VCaP (cell line): ENCODE results near the gene ZNF446.
A peak's percentile ranks its signal among the peaks of the same experiment; 100 is the strongest.
"Not testable (repeated sequence)": the region's sequence is repeated elsewhere in the genome, so short reads cannot be mapped to it uniquely, and the experiment has no call there.

ENCODE experiments used
- H3K27ac ChIP-seq: fragments of 450-650 bp; 2 replicates; pipeline ENCODE4 v1.5.1; 2017
- CTCF ChIP-seq: fragments of 450-650 bp; conservative IDR thresholded peaks from 2 replicates; pipeline ENCODE4 v1.5.1; 2017; ENCODE audit warnings: mild to moderate bottlenecking, moderate library complexity

ZNF446 gene

DNA sequence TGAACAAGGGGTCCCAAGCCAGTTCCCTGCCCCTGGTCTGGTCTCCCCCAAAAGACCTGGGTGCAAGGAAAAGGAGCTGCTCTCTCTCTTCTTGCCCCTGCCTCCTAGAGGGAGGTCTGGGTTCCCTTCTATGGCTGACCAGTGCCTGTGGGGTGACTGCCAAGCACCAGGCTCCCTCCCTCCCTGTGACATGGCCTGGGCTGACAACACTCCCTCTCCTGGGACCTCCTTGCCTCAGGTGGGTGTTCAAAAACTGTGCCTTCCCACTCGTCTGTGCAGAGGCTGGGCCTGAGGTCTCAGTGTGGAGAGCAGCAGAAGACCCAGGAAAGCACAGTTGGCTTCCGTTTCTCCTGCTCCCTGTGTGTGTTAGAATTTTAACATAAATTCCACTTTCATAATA, 4.7 kb downstream of the ZNF446 start:
- no peak overlapping the region for H3K27ac ChIP-seq
- TF ChIP-seq CTCF: no peak

GRCh38 chr19:58482372-58482771, 6.2 kb downstream of the ZNF446 start:
- H3K27ac ChIP-seq: no peak overlapping the region
- no peak for TF ChIP-seq CTCF

GRCh38 chr19:58483776-58484175, 7.6 kb downstream of the ZNF446 start:
- H3K27ac ChIP-seq: no peak overlapping the region
- no peak for TF ChIP-seq CTCF

DNA sequence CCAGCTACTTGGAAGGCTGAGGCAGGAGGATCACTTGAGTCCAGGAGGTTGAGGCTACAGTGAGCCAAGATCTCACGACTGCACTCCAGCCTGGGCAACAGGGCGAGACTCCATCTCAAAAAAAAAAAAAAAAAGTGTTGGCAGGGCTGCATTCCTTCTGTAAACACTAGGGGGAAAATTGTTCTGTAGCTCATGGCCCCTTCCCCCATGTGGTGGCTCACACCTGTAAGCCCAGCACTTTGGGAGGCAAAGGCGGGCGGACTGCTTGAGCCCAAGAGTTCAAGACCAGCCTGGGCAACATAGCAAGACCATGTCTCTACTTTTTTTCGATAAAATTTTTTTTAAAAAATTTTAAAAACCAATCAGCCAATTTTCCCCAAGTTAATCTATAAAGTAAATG, 8.2 kb downstream of the ZNF446 start:
- H3K27ac ChIP-seq: not testable (repeated sequence)
- 0 out of 2 replicates have a peak, but pooled peaks have one; percentile 11 for TF ChIP-seq CTCF

DNA sequence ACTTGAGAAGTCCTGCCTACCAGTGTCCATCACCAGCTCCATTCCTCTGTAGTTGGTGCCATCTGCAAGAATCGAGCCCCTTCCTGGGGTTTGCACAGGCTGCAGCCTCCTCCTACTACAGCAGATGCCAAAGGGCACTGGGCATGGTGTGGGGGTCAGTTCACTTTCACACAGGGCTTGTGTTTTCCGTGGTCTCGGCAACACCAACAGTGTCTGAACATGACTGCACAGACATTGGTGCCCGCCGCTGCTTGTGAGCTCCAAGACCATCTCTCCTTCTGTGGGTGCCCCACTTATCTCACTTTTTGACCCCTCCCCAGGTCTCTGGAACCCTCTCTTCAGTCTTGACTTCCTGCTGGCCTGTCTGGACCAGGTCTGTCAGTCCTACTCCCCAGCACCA, 15.2 kb downstream of the ZNF446 start:
- TF ChIP-seq CTCF: no peak
- H3K27ac ChIP-seq: no peak overlapping the region

GRCh38 chr19:58492265-58492664, 16.1 kb downstream of the ZNF446 start:
- no peak for TF ChIP-seq CTCF
- no peak overlapping the region for H3K27ac ChIP-seq

- no peak overlapping the region for H3K27ac ChIP-seq
- TF ChIP-seq CTCF: no peak
Measured at GRCh38 chr19:58497634-58498170, 21.6 kb downstream of the ZNF446 start.
